Measurements from ENCODE around the gene ALPP.

ALPP gene

GRCh38 chr2:232348936-232349335 is 29.6 kb upstream of the ALPP start:
- TF ChIP-seq TAF1 (IDR thresholded peaks at IDR 0.05; ENCODE audit: borderline replicate concordance, insufficient read depth, low read length) (no peak), FOXP2 (optimal IDR thresholded peaks at IDR 0.05; ENCODE audit: borderline replicate concordance, extremely low read depth, extremely low read length, insufficient read depth) (no peak), REST (IDR thresholded peaks at IDR 0.05; ENCODE audit: insufficient read depth in 1 of 2, low read depth in 2 of 2, low read length in 2 of 2) (no peak), SIN3A (IDR thresholded peaks at IDR 0.05; ENCODE audit: borderline replicate concordance, insufficient read depth, low read length) (no peak), POLR2AphosphoS5 (IDR thresholded peaks at IDR 0.05; ENCODE audit: low read depth, low read length) (no peak)

GRCh38 chr2:232349546-232349945 is 29.0 kb upstream of the ALPP start:
- TF ChIP-seq SIN3A (IDR thresholded peaks at IDR 0.05; ENCODE audit: borderline replicate concordance, insufficient read depth, low read length) (no peak), REST (IDR thresholded peaks at IDR 0.05; ENCODE audit: insufficient read depth in 1 of 2, low read depth in 2 of 2, low read length in 2 of 2) (no peak), TAF1 (IDR thresholded peaks at IDR 0.05; ENCODE audit: borderline replicate concordance, insufficient read depth, low read length) (no peak), POLR2AphosphoS5 (IDR thresholded peaks at IDR 0.05; ENCODE audit: low read depth, low read length) (no peak)

GRCh38 chr2:232349946-232350635 is 28.5 kb upstream of the ALPP start:
- TF ChIP-seq FOXP2 (optimal IDR thresholded peaks at IDR 0.05; ENCODE audit: borderline replicate concordance, extremely low read depth, extremely low read length, insufficient read depth) (no peak), POLR2AphosphoS5 (IDR thresholded peaks at IDR 0.05; ENCODE audit: low read depth, low read length) (no peak), SIN3A (IDR thresholded peaks at IDR 0.05; ENCODE audit: borderline replicate concordance, insufficient read depth, low read length) (no peak), TAF1 (IDR thresholded peaks at IDR 0.05; ENCODE audit: borderline replicate concordance, insufficient read depth, low read length) (no peak), REST (IDR thresholded peaks at IDR 0.05; ENCODE audit: insufficient read depth in 1 of 2, low read depth in 2 of 2, low read length in 2 of 2) (no peak)

- TF ChIP-seq SIN3A (IDR thresholded peaks at IDR 0.05; ENCODE audit: borderline replicate concordance, insufficient read depth, low read length) (no peak), REST (IDR thresholded peaks at IDR 0.05; ENCODE audit: insufficient read depth in 1 of 2, low read depth in 2 of 2, low read length in 2 of 2) (no peak), TAF1 (IDR thresholded peaks at IDR 0.05; ENCODE audit: borderline replicate concordance, insufficient read depth, low read length) (no peak), FOXP2 (optimal IDR thresholded peaks at IDR 0.05; ENCODE audit: borderline replicate concordance, extremely low read depth, extremely low read length, insufficient read depth) (no peak), POLR2AphosphoS5 (IDR thresholded peaks at IDR 0.05; ENCODE audit: low read depth, low read length) (no peak)
These were observed 27.5 kb upstream of the ALPP start for GRCh38 chr2:232350804-232351685.
